Vagina (tissue), 2 donors: ENCODE measurements around the gene SPRY4.

Experiments used
- CTCF ChIP-seq, 3 experiments: fragments of 450-650 bp in 2 of 3; fragments of 200-600 bp in 1 of 3; sonication (generic) in 1 of 3; IDR thresholded peaks; one replicate each; pipeline ENCODE4 v1.5.1; 2017 to 2019; ENCODE audit warnings: antibody characterized with exemption in 3 of 3, mild to moderate bottlenecking in 2 of 3, moderate library complexity in 2 of 3
- POLR2A ChIP-seq, 2 donors: fragments of 450-650 bp; IDR thresholded peaks; one replicate each; pipeline ENCODE4 v1.6.1; 2017; ENCODE audit warnings: antibody characterized with exemption in 2 of 2, mild to moderate bottlenecking in 2 of 2, moderate library complexity in 2 of 2
- POLR2AphosphoS5 ChIP-seq, 2 donors: sonication (generic); formaldehyde crosslinking; IDR thresholded peaks; one replicate each; pipeline ENCODE4 v1.9.0; 2017; ENCODE audit warnings: antibody characterized with exemption in 2 of 2, mild to moderate bottlenecking in 2 of 2, low read depth in 1 of 2; ENCODE audit not compliant: insufficient read depth in 1 of 2

- TF ChIP-seq CTCF (IDR thresholded peaks at IDR 0.05) (no peak), POLR2AphosphoS5 (IDR thresholded peaks at IDR 0.05; ENCODE audit: insufficient read depth in 1 of 2, low read depth in 1 of 2) (no peak), POLR2A (IDR thresholded peaks at IDR 0.05) (no peak)
Measured at GRCh38 chr5:142311725-142312124, 13.1 kb downstream of the SPRY4 start.
